G401 (cell line): Measurements from ENCODE around the gene ANKIB1. TPM values are rescaled to one million over a fixed set of nuclear protein-coding genes. Genes with fewer than 3 reads are reported as not detected.
"Not testable (repeated sequence)": the region's sequence is repeated elsewhere in the genome, so short reads cannot be mapped to it uniquely, and the experiment has no call there.

Experiments
- DNase-seq: peaks from one replicate; pipeline ENCODE4 v3.0.0-alpha.2; 2015; ENCODE audit warnings: low spot score
- in situ Hi-C: cut with HindIII; loops from 2 replicates; pipeline ENCODE4 v1.10.0; 2016; ENCODE audit warnings: low sequenced_read_pairs, mixed read lengths
- total RNA-seq: library from RNA; depleted of rRNA; stranded (reverse); fragments of >200 nt; shearing (Covaris generic); gene quantifications from 2 replicates; pipeline ENCODE4 v1.2.3, GENCODE V29; 2014

ANKIB1 gene
- total RNA-seq, 1 experiment from 2014 or later: 46.3 TPM

DNA sequence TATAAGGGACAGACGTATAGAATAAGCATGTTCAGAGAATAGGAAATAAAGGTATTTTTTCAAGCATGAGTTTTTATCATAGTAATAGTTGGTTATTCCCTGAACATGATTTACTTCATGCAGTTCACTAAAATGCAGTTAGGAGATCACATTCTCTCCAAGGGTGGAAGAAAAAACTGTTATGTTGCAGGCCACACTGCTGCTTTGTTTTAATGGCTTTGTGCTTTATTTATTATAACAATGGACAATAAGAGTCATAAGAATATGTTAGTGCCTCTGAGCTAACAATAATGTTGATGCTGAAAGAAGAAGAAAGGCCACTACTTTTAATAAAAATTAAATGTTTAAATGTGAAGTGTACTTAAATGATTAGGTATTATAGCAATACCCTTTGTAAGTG is 123.0 kb downstream of the ANKIB1 start:
- no peak for DNase-seq
- in situ Hi-C loops: no loop called here

DNA sequence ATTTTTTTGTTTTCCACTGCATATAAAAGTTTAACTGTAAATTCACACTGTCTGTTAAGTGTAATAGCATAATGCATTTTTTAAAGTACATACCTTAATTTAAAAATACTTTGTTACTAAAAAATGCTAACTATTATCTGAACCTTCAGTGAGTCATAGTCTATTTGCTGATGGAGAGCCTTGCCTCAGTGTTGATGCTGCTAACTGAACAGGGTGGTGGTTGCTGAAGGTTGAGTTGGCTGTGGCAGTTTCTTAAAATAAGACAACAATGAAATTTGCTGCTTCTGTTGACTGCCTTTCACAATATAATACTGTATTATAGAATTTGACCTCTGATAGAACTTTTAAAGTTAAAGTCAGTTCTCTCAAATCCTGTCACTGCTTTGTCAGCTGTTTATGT is 129.2 kb downstream of the ANKIB1 start:
- no peak for DNase-seq
- in situ Hi-C loops: no loop called here

GRCh38 chr7:92391071-92391470 is 145.3 kb downstream of the ANKIB1 start:
- no peak for DNase-seq
- in situ Hi-C loops: no loop called here

DNA sequence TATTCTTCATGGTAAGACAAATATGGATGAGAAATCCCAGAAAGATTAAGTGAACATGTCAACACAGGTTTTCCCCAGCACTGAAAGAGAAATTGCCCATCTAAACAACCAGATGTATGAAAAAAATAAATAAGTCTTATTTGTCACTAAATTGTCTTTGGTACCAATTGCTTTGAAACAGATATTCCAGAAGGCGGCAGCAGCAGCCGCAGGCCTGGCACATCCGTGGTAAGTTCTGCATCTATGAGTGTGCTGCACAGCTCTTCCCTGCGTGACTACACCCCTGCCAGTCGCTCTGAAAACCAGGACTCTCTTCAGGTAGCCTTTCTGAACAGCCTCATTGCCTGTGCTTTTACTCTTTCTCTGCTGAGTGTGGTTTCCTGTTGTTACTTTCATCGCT is 151.8 kb downstream of the ANKIB1 start:
- DNase-seq: no peak
- in situ Hi-C loops: no loop called here

DNA sequence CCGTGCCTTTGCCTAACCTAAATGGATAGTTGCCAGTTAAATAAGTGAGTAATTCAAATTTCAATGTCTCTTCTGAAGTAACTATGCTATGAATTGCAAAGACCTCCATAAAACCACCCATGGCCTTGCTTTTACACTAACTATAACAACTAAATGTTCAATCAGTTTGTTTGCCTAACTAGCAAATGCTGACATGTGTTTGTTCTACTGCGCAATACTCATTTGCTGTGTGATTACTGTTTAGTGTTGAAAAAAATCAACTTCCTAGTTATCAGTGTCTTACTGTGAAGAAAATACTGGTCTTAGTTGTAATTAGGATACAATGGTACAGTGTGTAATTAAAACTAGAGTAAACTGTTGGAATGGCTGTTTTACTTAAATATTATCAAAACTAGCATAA is 154.2 kb downstream of the ANKIB1 start:
- in situ Hi-C loops: no loop called here
- no peak for DNase-seq

DNA sequence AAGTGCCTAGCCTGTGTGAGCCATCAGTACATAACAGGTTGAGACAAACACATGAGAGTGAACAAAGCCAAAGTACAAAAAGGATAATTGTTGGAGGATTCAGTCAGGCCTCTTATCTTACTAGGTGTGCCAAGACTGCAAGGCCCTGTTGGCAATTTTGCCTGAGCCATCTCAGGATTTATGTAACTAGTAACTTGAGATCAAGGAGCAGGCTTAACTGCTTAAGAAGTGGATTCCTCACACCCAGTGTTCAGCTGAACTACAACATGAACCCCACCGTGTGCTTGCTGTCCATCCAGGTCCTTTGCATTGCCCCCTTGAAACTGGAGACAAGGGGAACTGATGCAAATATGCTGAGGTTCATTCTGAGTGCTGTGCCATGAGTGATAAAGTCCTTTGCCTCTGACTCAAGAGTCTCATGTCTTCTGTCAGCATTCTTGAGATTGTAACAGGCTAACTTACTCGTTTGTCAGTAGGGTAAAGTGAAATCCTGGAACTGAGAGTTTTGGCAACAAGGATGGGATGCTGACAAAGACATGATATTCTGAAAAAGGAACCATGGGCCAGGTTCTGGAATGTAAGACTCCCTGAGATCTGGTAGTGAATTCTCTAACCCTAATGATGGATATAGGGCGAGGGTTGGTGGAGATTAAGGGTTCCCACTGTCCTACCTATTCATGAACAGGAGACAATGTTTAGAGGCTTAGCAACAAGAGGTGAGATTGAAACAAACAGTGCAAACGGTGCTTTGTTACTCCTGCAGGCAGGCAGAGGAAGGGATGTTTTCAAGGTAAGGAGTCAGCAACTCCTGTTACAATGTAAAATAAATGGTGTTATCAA is 157.4 kb downstream of the ANKIB1 start:
- in situ Hi-C loops: no loop called here
- peak; percentile 9 for DNase-seq

GRCh38 chr7:92403760-92404074 is 157.9 kb downstream of the ANKIB1 start:
- no peak for DNase-seq
- in situ Hi-C loops: no loop called here

DNA sequence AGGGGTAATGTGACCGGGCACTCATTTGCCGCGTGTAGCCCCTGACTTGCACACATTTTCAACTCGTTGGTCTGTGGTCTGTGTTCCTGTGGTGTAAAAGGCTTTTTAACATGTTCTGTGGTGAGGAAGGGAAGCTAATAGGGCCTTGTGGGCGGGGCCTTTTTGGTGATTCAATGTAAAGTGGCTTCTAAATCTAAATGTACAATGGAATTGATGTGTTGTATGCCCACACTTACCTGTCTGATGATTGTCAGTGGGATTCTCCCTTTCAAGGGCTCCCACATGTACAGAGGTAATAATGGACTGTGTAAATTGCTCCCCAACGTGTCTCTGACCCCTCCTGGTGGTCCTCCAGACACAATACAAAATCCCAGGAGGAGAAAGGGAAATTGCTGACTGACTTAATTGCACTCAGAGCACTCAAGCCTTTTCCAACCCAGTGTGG is 158.4 kb downstream of the ANKIB1 start:
- no peak for DNase-seq
- in situ Hi-C loops: no loop called here

DNA sequence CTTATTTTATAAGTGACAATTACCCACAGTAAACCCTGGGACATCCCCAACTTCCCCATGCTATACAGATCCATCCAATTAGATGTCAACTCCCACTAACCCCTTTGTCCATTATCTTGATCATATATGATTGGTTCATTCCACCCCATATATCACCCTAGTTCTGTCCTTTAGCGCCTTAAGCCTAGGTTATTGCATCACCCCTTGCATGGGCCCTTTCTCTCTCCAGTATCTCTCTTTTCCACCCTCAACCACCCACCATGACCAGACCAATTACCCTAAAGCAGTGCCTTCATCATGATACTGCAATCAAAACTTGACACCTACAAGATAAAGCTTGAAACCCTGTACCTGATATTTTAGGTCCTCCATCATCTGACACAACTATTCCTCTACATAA is 163.6 kb downstream of the ANKIB1 start:
- in situ Hi-C loops: no loop called here
- no peak for DNase-seq

GRCh38 chr7:92410162-92410561 is 164.4 kb downstream of the ANKIB1 start:
- DNase-seq, in situ Hi-C loops: not testable (repeated sequence)

DNA sequence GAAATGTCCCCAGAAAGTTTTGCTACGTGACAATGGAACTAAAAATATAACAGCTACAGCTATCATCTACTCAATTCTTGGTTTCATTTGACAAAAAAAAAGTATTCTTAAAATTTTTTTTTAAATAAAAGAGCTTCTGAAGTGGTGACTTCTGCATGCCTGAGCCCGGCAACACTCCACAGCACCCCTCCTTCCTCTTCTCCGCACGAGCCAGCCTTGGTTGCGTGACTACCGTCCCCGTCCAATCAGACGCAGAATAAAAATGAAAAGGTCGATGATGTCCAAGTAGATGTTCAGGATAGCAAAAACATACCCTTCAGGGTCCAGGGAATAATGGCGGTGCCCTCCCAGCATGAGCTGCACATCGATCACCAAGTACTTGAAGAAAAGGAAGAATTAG is 167.0 kb downstream of the ANKIB1 start:
- in situ Hi-C loops: no loop called here

DNA sequence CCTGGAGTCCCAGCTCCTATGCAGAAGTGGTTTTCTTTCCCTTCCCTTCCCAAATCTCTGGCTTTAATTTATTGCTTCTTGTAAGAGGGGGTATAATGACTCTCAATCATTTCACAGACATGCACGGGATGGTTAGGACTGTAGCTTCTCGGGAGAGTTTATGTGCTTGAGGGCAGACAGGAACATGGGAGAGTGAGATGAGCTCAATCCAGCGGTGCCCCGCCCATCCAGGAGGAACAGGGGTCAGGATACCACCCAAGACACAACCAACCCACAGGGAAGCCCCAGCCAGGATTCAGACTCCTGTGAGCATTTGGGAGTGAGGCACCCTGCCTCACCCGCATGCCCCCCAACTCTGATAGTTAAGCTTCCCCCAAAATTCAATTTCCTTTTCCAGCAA is 167.8 kb downstream of the ANKIB1 start:
- in situ Hi-C loops: no loop called here
- DNase-seq: no peak

More for the DNA sequence above, 167.0 kb downstream of the ANKIB1 start:
- DNase-seq: no peak

- no peak for DNase-seq
- in situ Hi-C loops: no loop called here
Measured at GRCh38 chr7:92415225-92415624, 169.5 kb downstream of the ANKIB1 start.

DNA sequence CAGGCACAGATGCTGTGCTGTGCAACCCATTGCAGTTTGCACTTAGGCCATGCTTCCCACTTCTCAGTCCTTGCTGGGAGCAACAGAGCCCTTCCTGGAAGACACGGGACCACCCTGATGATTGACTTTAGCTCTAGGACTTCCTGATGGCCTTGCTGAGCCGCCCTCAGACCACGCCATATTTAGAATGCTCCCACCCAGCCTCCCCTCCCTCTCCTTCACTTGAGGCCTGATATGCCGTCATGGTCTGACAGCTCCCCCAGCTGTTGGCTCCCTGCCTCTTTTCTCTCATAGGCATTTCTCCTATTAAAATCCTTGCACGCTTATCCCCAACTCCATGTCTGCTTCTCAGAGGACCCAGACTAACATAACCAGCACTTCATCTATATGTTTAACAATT is 172.1 kb downstream of the ANKIB1 start:
- DNase-seq: no peak
- in situ Hi-C loops: no loop called here

DNA sequence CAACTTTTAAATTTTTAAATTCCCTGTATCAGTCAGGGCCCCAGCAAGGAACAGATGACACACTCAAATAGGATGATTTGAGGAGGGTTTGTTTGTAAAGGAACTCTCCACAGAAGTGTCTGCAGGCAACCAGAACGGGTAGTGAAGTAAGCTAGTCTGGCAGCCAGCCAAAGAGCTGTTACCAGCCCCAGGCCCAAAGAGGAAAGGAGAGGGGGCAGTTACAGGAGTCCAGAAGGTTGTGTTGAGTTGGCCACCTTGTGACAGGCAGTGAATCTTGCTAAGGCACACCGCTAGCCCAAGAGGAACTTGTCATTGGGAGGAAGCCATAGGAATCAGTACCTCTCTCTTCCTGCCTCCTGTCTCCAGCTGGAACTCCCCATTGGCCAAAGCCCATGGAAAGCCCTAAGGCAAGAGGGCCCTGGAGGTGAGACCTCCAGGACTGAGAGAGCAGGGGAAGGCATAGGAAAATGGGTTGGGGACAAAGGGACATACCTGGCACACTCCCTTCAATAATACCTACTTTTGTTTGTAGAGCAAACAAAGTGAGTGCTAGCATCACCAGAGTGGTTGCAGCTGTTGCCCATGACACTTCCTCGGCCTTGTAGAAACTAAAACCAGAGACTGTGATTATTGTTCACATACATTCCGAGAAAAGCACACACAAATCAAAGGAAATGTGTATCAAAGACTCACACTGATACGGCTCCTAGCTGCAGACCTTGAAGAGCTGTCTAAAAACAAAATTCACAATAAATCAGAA is 176.1 kb downstream of the ANKIB1 start:
- DNase-seq: no peak
- in situ Hi-C loops: no loop called here

- in situ Hi-C loops: no loop called here
- no peak for DNase-seq
Measured at GRCh38 chr7:92422926-92423325, 177.2 kb downstream of the ANKIB1 start.

DNA sequence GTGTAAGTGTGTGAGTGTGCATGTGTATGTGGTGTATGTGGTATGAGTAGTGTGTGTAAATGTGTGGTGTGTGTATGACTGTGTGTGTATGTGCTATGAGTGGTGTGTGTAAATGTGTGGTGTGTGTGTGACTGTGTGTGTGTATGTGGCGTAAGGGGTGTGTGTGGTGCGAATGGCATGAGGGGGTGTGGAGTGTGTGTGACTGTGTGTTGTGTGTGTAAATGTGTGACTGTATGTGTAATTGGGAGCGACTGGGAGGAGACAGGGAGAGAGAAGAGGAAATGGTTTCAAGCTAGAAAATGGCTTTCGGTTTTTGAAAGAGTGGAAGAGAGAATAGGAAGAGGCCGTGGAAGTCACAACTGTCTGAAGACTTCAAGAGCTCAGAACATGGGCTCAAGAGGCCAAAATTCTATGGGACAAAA is 177.9 kb downstream of the ANKIB1 start:
- no peak for DNase-seq
- in situ Hi-C loops: no loop called here

GRCh38 chr7:92425311-92425947 is 179.7 kb downstream of the ANKIB1 start:
- DNase-seq: no peak

DNA sequence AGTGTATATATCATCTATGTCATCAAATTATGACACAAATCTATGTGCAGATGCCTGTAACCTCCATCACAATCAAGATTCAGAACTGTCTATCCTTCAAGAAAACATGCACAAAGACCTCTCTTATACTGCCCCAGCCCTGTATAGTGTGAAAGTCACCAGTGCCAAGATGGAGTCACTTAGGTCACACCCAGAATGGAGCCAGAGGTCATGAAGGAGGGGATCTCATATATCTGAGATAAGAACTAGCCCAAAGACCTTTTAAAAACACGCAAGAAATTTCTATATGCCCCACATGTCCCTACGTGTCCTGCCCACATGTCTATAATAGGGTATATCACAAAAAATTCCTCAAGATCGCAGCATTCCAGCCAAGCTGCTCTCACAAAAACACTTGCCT is 181.4 kb downstream of the ANKIB1 start:
- in situ Hi-C loops: no loop called here
- DNase-seq: no peak

More at GRCh38 chr7:92425311-92425947, 179.7 kb downstream of the ANKIB1 start:
- in situ Hi-C loops: no loop called here

DNA sequence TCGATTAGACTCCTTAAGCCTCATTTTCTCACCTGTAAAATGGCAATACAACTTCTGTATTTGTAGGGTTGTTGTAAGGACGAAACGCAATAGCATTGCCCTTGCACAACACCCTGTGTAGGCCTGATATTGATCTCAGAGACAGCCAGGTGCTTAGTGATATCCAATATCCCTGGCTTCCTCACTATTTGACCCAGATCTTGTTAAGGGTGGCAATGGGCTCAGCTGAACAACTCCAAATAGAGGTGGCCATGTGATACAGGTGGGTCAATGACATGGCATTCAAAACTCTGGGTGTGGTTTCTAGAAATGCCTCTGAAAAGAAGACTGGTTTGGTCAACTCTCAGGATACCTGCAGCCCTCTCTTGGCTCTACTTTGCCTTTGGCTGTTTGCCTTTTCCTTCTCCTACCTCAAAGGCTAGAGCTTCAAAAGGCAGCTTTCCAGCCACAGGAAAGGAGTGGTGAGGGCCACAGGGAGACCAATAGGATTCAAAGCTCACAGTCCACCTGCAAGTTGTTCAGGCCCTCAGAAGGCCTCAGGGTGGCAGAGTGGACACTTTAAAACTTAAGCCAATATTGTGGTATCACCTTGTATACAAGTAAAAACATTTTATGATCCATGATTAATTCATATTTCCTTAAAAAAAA is 186.6 kb downstream of the ANKIB1 start:
- in situ Hi-C loops: no loop called here
- no peak for DNase-seq
